Gastrocnemius medialis (tissue), 4 donors: Measurements from ENCODE around the gene SPRYD3. TPM values are rescaled to one million over a fixed set of nuclear protein-coding genes. Genes with fewer than 3 reads are reported as not detected.

ENCODE experiments used
- ATAC-seq, 2 donors: fragments of 150-250 bp; one replicate each; pipeline ENCODE4 v1.9.1; 2016
- DNase-seq, 2 donors: peaks; one replicate each; pipeline ENCODE4 v3.0.0-alpha.2; 2019
- H3K27ac ChIP-seq, 4 donors: fragments of 200-600 bp; sonication (generic); 1 replicate in 1 of 4; 2 replicates in 3 of 4; pipeline ENCODE4 v1.5.1; 2016 to 2018; ENCODE audit warnings: mild to moderate bottlenecking in 2 of 4, moderate library complexity in 1 of 4
- H3K27me3 ChIP-seq, 3 donors: fragments of 200-600 bp; sonication (generic) in 2 of 3; 1 replicate in 1 of 3; 2 replicates in 2 of 3; pipeline versions ENCODE4 v1.5.1 to v1.6.0; 2016 to 2019; ENCODE audit warnings: mild to moderate bottlenecking in 1 of 3, moderate library complexity in 1 of 3
- H3K36me3 ChIP-seq, 2 donors: fragments of 200-600 bp; sonication (generic) in 1 of 2; one replicate each; pipeline ENCODE4 v1.5.1; 2017 to 2018
- H3K4me1 ChIP-seq, 2 donors: fragments of 200-600 bp; sonication (generic) in 1 of 2; one replicate each; pipeline ENCODE4 v1.5.1; 2016 to 2017; ENCODE audit warnings: mild to moderate bottlenecking in 2 of 2
- H3K4me3 ChIP-seq, 4 donors: fragments of 200-600 bp; sonication (generic) in 3 of 4; 1 replicate in 1 of 4; 2 replicates in 3 of 4; pipeline ENCODE4 v1.5.1; 2016 to 2019; ENCODE audit warnings: mild to moderate bottlenecking in 2 of 4
- H3K9me3 ChIP-seq, 3 donors: fragments of 200-600 bp; sonication (generic) in 2 of 3; 1 replicate in 1 of 3; 2 replicates in 2 of 3; pipeline ENCODE4 v1.5.1; 2016 to 2019
- CTCF ChIP-seq, 5 experiments: fragments of 450-650 bp in 3 of 5; fragments of 200-600 bp in 2 of 5; sonication (generic) in 2 of 5; IDR thresholded peaks in 4 of 5; conservative IDR thresholded peaks in 1 of 5; 1 replicate in 4 of 5; 2 replicates in 1 of 5; pipeline ENCODE4 v1.5.1; 2016 to 2019; ENCODE audit warnings: antibody characterized with exemption in 5 of 5, mild to moderate bottlenecking in 3 of 5, moderate library complexity in 3 of 5
- POLR2A ChIP-seq, 2 donors: fragments of 450-650 bp; IDR thresholded peaks; one replicate each; pipeline ENCODE4 v1.6.1; 2017; ENCODE audit warnings: antibody characterized with exemption in 2 of 2, mild to moderate bottlenecking in 2 of 2, moderate library complexity in 2 of 2
- in situ Hi-C, 4 donors: fragments of 200-750 bp; cut with MboI; loops; one replicate each; pipeline versions ENCODE4 v1.15.0 to v1.8.0; 2017; ENCODE audit warnings: low sequenced_read_pairs in 4 of 4
- intact Hi-C: fragments of 100-400 bp; cut with DNase I; formaldehyde crosslinking; loops from one replicate; pipeline ENCODE4 v1.15.1; 2023; ENCODE audit warnings: low total_unique reads
- total RNA-seq, 4 donors: library from RNA; depleted of rRNA; stranded (reverse); fragments of >200 nt; gene quantifications; one replicate each; pipeline versions ENCODE4 v1.1.0 to v1.2.3, GENCODE V29; 2016

SPRYD3 gene
- total RNA-seq, 4 donors from 2014 or later: 15.9 to 29.5 (median 25.5) TPM

GRCh38 chr12:53069621-53070410 is 9.4 kb downstream of the SPRYD3 start:
- TF ChIP-seq CTCF (IDR thresholded peaks at IDR 0.05 in 4 of 5, conservative IDR thresholded peaks at IDR 0.05 in 1 of 5) (no peak), POLR2A (IDR thresholded peaks at IDR 0.05) (no peak)
- intact Hi-C loops (loop anchor here (5.0 kb wide), 1 partner anchor 112 kb away; the partner anchor contains the start of genes CSAD and ZNF740), in situ Hi-C loops (loop anchor here in 2 of 4 donors (5.0 to 25.0 kb wide), 3 partner anchors 32 to 117 kb away; partner anchors contain the start of genes CSAD (in 2 of the 2), SOAT2 (in 2 of the 2) and ZNF740 (in 2 of the 2))
- Histone ChIP-seq H3K36me3 (peaks cover 0 to 18% of the 10 kb centered on the region in 2 donors), H3K27ac (peak overlapping the region; percentile 55 to 74 (median 68)), H3K9me3 (no peaks in the 10 kb centered on the region), H3K27me3 (no peaks in the 10 kb centered on the region), H3K4me1 (peaks cover 19 to 27% of the 10 kb centered on the region in 2 donors), H3K4me3 (no peak overlapping the region)
- peak; percentile 42 to 77 for DNase-seq
- peak in 1 of 2 donors; percentile 24 for ATAC-seq

GRCh38 chr12:53068811-53069585 is 10.2 kb downstream of the SPRYD3 start:
- peak overlapping the region; percentile 55 to 74 (median 68) for H3K27ac ChIP-seq
- peak in 1 of 2 donors; percentile 41 for DNase-seq

GRCh38 chr12:53067993-53068770 is 11.0 kb downstream of the SPRYD3 start:
- Histone ChIP-seq H3K27me3 (no peaks in the 10 kb centered on the region), H3K36me3 (peaks cover 0 to 25% of the 10 kb centered on the region in 2 donors), H3K27ac (peak overlapping the region; percentile 31 to 74 (median 72)), H3K9me3 (no peaks in the 10 kb centered on the region), H3K4me1 (peaks cover 26 to 36% of the 10 kb centered on the region in 2 donors), H3K4me3 (no peak overlapping the region)
- no peak for TF ChIP-seq POLR2A (IDR thresholded peaks at IDR 0.05)
- no peak for TF ChIP-seq CTCF (IDR thresholded peaks at IDR 0.05 in 4 of 5, conservative IDR thresholded peaks at IDR 0.05 in 1 of 5)
- DNase-seq (peak in 1 of 2 donors; percentile 16), ATAC-seq (no peak)
- intact Hi-C loops (loop anchor here (5.0 kb wide), 1 partner anchor 114 kb away; the partner anchor contains the start of genes CSAD and ZNF740), in situ Hi-C loops (loop anchor here in 2 of 4 donors (5.0 to 25.0 kb wide), 3 partner anchors 34 to 119 kb away; partner anchors contain the start of genes CSAD (in 2 of the 2), SOAT2 (in 2 of the 2) and ZNF740 (in 2 of the 2))

More at GRCh38 chr12:53068811-53069585, 10.2 kb downstream of the SPRYD3 start:
- Histone ChIP-seq H3K4me1 (peaks cover 20 to 30% of the 10 kb centered on the region in 2 donors), H3K9me3 (no peaks in the 10 kb centered on the region), H3K36me3 (peaks cover 0 to 16% of the 10 kb centered on the region in 2 donors), H3K27me3 (no peaks in the 10 kb centered on the region), H3K4me3 (no peak overlapping the region)
- no peak for TF ChIP-seq POLR2A (IDR thresholded peaks at IDR 0.05)
- no peak for TF ChIP-seq CTCF (IDR thresholded peaks at IDR 0.05 in 4 of 5, conservative IDR thresholded peaks at IDR 0.05 in 1 of 5)
- ATAC-seq: no peak
- in situ Hi-C loops: loop anchor here in 2 of 4 donors (5.0 to 25.0 kb wide), 3 partner anchors 33 to 118 kb away; partner anchors contain the start of genes CSAD (in 2 of the 2), SOAT2 (in 2 of the 2) and ZNF740 (in 2 of the 2)
- intact Hi-C loops: loop anchor here (5.0 kb wide), 1 partner anchor 113 kb away; the partner anchor contains the start of genes CSAD and ZNF740
